Sigmoid colon (tissue), 4 donors: ENCODE measurements around the gene SPINK5.

Experiments
- POLR2A ChIP-seq, 2 donors: fragments of 450-650 bp; IDR thresholded peaks; one replicate each; pipeline ENCODE4 v1.6.1; 2016; ENCODE audit warnings: antibody characterized with exemption in 2 of 2, mild to moderate bottlenecking in 2 of 2, moderate library complexity in 2 of 2
- POLR2AphosphoS5 ChIP-seq, 4 donors: sonication (generic); formaldehyde crosslinking; IDR thresholded peaks; one replicate each; pipeline ENCODE4 v1.6.1; 2017; ENCODE audit warnings: antibody characterized with exemption in 4 of 4
- TF ChIP-seq, protein P1 (sequence below), 4 experiments: fragments of 450-650 bp in 3 of 4; fragments of 200-600 bp in 1 of 4; IDR thresholded peaks; one replicate each; pipeline ENCODE4 v1.5.1; 2016 to 2019; ENCODE audit warnings: antibody characterized with exemption in 4 of 4, mild to moderate bottlenecking in 3 of 4, moderate library complexity in 2 of 4

DNA sequence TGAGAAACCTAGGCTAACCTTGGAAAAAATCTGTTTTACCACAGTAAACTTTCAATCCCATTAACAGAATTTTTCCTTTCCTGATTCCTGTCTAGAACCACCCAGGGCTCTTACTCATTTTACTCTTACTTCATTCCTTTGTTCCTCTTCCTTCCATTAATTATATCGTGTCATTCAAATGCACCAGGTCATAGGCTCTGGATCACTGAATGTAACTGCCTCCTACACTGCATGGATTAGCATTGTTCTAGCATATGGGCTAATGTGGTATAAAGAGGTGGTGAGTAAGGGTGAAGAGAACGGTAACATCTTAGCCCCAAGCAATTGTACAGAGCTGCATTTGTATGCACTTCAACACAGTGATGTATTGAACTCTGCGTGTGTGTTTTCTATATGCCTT lies 49.5 kb upstream of the SPINK5 start:
- no peak for TF ChIP-seq POLR2AphosphoS5 (IDR thresholded peaks at IDR 0.05)
- no peak for TF ChIP-seq POLR2A (IDR thresholded peaks at IDR 0.05)
- TF ChIP-seq, protein P1, sequence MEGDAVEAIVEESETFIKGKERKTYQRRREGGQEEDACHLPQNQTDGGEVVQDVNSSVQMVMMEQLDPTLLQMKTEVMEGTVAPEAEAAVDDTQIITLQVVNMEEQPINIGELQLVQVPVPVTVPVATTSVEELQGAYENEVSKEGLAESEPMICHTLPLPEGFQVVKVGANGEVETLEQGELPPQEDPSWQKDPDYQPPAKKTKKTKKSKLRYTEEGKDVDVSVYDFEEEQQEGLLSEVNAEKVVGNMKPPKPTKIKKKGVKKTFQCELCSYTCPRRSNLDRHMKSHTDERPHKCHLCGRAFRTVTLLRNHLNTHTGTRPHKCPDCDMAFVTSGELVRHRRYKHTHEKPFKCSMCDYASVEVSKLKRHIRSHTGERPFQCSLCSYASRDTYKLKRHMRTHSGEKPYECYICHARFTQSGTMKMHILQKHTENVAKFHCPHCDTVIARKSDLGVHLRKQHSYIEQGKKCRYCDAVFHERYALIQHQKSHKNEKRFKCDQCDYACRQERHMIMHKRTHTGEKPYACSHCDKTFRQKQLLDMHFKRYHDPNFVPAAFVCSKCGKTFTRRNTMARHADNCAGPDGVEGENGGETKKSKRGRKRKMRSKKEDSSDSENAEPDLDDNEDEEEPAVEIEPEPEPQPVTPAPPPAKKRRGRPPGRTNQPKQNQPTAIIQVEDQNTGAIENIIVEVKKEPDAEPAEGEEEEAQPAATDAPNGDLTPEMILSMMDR (IDR thresholded peaks at IDR 0.05), result no peak
